ENCODE data around the gene SMARCA4. TPM values are rescaled to one million over a fixed set of nuclear protein-coding genes. Genes with fewer than 3 reads are reported as not detected.
"Not testable (repeated sequence)": the region's sequence is repeated elsewhere in the genome, so short reads cannot be mapped to it uniquely, and the experiment has no call there.

Gene SMARCA4
- total RNA-seq, 6 experiments from 2014 or later: 26.3 to 45.8 (median 27.7) TPM

- TF ChIP-seq CTCF (IDR thresholded peaks at IDR 0.05) (no peak), POLR2A (IDR thresholded peaks at IDR 0.05) (no peak)
- intact Hi-C loops (cut with DNase I): no loop called here
- Histone ChIP-seq H3K36me3 (peaks cover 0 to 45% (median 10%) of the 10 kb centered on the region in 4 donors), H3K27ac (no peak overlapping the region), H3K4me1 (no peaks in the 10 kb centered on the region), H3K9me3 (no peaks in the 10 kb centered on the region), H3K27me3 (no peaks in the 10 kb centered on the region), H3K4me3 (no peak overlapping the region)
- no CpG with 5 or more reads among the region's 20 CpGs for WGBS (ENCODE audit: insufficient coverage, low coverage, low lambda C conversion rate, missing lambda C conversion rate)
- no peak for DNase-seq
- no peak for ATAC-seq
Measured at GRCh38 chr19:10991076-10991475, 30.2 kb downstream of the SMARCA4 start.

GRCh38 chr19:10991521-10992081, 30.8 kb downstream of the SMARCA4 start:
- Histone ChIP-seq H3K9me3 (no peaks in the 10 kb centered on the region), H3K27ac (no peak overlapping the region), H3K36me3 (peaks cover 0 to 45% (median 10%) of the 10 kb centered on the region in 4 donors), H3K27me3 (no peaks in the 10 kb centered on the region), H3K4me3 (no peak overlapping the region), H3K4me1 (no peaks in the 10 kb centered on the region)
- intact Hi-C loops (cut with DNase I): no loop called here
- no peak for TF ChIP-seq CTCF (IDR thresholded peaks at IDR 0.05)
- no peak for TF ChIP-seq POLR2A (IDR thresholded peaks at IDR 0.05)
- DNase-seq (no peak), ATAC-seq (no peak)
- WGBS (ENCODE audit: insufficient coverage, low coverage, low lambda C conversion rate, missing lambda C conversion rate): 92% methylated on average over 9 of the region's 9 CpGs

GRCh38 chr19:10992174-10992573, 31.3 kb downstream of the SMARCA4 start:
- H3K27me3 ChIP-seq; intact Hi-C loops (cut with DNase I); ATAC-seq; H3K4me3 ChIP-seq; H3K9me3 ChIP-seq; DNase-seq; H3K4me1 ChIP-seq; H3K27ac ChIP-seq: not testable (repeated sequence)
- H3K36me3 ChIP-seq: peaks cover 0 to 43% (median 10%) of the 10 kb centered on the region in 4 donors
- WGBS (ENCODE audit: insufficient coverage, low coverage, low lambda C conversion rate, missing lambda C conversion rate): 80% methylated on average over 5 of the region's 6 CpGs

GRCh38 chr19:10995926-10996600, 35.2 kb downstream of the SMARCA4 start:
- no peak for DNase-seq
- TF ChIP-seq POLR2A (IDR thresholded peaks at IDR 0.05) (no peak), CTCF (IDR thresholded peaks at IDR 0.05) (no peak)
- ATAC-seq: no peak
- Histone ChIP-seq H3K36me3 (peaks cover 0 to 25% (median 6%) of the 10 kb centered on the region in 4 donors), H3K9me3 (no peaks in the 10 kb centered on the region), H3K4me3 (no peak overlapping the region), H3K27me3 (no peaks in the 10 kb centered on the region), H3K4me1 (peaks cover 0 to 17% (median 4%) of the 10 kb centered on the region in 4 donors), H3K27ac (no peak overlapping the region)
- WGBS (ENCODE audit: insufficient coverage, low coverage, low lambda C conversion rate, missing lambda C conversion rate): 78% methylated on average over 12 of the region's 29 CpGs
- intact Hi-C loops (cut with DNase I): no loop called here

GRCh38 chr19:10998045-10998533, 37.3 kb downstream of the SMARCA4 start:
- 48% methylated on average over 4 of the region's 6 CpGs for WGBS (ENCODE audit: insufficient coverage, low coverage, low lambda C conversion rate, missing lambda C conversion rate)

More at GRCh38 chr19:10998045-10998533, 37.3 kb downstream of the SMARCA4 start:
- Histone ChIP-seq H3K4me1 (peaks cover 0 to 17% (median 4%) of the 10 kb centered on the region in 4 donors), H3K27ac (peak overlapping the region in 1 of 3 donors; percentile 37), H3K27me3 (no peaks in the 10 kb centered on the region), H3K4me3 (no peak overlapping the region), H3K9me3 (no peaks in the 10 kb centered on the region), H3K36me3 (peaks cover 0 to 21% (median 2%) of the 10 kb centered on the region in 4 donors)
- intact Hi-C loops (cut with DNase I): no loop called here
- ATAC-seq (peak; percentile 89 to 98 (median 94)), DNase-seq (peak; percentile 70 to 91 (median 86))
- no peak for TF ChIP-seq CTCF (IDR thresholded peaks at IDR 0.05)
- TF ChIP-seq POLR2A (IDR thresholded peaks at IDR 0.05): no peak

Data from right lobe of liver (tissue), 6 donors.